Right forelimb (tissue), 1 donor: ENCODE data around the gene GPRIN3.

Experiments
- DNase-seq: peaks from one replicate; pipeline ENCODE4 v3.0.0-alpha.2; 2018

Gene GPRIN3

DNA sequence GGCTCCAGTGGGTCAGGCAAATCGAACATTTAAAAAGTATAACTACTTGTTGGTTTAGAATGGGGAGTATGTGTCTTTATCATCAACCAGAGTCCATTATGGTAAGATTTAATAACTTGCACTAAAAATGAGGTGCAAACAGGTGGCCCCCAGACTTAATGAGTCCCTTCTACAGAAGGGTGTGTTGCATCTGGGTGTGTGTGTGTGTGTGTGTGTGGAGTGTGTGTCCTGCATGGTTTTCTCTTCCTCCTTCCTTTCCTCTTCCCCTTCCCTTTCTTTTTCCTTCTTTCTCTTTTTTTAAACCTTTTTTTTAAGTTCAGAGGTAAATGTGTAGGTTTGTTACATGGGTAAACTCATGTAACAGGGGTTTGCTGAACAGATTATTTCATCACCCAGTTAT lies 53.7 kb downstream of the GPRIN3 start:
- DNase-seq, result no peak

DNA sequence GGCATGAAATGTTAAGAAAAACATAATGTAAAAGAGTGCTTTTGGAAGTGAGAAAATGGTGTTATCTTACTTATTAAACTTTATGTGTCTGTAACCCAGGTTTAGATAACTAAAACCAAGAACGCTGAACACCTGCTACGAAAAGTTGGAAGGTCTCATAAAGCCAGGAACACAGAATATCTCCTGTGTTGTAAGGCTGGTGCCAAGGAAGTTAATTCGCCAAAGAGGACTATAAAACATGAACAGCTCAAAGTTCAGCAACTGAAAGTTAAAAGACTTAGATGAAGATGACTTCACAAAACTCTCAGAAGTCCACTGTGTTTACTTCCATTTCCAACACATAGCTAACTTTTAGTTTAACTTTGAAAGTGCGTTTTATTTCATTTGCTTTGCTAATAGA lies 54.3 kb downstream of the GPRIN3 start:
- no peak for DNase-seq

DNA sequence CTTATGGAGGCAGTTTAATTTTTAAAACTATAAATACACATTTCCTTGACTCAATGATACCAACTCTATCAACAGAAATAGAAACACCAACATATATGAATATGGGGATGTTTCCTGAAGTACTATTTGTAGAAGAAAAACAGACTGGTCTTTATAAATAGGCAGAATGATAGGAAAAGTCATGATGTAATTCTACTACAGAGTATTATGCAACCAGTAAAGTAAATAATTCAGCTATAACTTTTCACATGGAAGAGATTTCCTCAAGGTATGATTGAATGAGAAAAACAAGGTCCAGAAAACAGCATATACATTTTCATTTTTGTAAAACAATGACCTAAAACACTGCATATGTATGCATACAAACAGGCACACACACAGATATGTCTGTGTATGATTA lies 56.2 kb downstream of the GPRIN3 start:
- DNase-seq, result no peak

DNA sequence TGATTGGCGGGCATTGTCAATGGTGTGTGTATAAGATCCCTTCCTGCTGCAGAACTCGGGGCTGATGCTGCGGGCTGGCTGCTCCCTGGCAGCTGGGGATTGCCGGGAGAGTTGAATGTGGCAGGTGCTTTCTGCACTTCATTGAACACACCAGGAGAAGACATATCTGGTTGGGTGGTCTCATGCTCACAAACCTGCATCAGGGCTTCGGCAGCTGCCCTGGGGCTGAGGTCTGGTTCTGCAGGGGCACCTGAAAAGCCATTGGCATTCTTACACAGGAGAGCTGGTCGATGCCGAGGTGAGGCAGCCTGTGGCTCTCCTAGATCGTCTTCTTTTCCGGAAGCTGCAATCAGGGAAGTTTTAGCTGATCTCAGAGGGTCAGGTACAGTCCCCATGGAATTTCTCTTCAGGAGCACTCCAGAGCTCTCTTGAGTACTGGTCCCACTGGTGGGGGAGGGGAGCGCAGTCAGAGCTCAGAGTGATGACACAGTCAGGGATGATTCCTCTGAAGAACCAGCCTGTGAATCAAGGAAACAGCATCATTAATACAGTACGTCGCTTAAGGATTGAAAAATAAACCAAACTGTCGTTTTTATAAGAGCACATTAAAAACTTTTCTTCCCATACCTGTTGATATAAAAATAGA lies 57.8 kb downstream of the GPRIN3 start:
- no peak for DNase-seq

DNA sequence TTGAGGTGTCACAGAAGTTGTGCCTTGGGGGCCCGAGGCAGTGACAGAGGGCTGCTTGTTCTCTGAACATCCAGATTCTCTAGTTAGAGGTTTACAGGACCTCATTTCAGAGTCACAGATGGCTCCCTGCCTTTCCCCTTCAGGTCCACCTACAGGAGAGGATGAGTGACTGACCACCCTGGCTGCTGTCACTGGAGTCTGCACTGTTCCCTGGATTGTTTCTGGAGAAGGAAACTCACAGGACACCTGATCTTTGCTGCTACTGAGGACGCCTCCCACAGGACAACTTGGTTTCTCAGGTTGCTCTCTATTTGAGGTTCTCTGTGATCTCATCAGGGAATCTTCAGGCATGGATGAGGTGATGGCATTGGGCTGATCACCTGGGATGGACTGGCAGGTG lies 58.3 kb downstream of the GPRIN3 start:
- no peak for DNase-seq

DNA sequence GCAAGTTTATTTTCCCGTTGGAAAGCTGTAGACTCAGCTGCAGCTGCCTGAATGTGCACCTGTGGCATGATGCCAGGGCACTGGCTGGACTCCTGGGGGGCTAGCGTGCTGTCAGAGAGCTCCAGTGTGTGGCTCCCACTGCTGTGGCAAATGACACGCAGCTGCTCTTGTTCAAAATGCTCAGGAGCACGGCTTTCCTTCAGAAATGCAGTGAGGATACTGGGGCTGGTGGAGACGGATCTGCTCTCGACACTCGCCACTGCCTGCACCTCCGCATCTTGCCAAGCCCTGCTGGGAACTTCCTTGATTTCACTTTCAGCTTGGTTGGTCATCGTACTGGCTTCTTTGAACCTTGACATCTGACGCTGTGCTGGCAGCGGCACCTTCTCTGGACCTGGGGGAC lies 58.7 kb downstream of the GPRIN3 start:
- no peak for DNase-seq

DNA sequence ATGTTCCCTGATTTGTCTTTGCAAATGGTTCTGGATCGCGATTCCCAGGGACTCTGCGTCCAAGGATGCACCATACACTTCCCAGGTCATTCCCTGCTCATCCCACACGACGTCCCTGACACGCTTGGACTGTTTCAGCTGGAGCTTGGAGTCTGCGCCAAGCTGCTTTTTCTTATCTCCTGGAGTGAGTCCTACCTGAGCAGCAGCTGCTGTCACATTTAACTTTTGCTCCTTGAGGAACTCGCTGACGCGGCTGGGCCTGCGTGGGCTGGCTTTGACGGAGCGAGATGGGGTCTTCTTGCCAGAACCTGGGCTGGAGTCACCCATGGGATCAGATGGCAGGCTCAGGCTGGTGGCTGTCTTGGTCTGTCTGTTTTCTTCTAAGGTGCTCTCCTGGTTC lies 59.6 kb downstream of the GPRIN3 start:
- no peak for DNase-seq

DNA sequence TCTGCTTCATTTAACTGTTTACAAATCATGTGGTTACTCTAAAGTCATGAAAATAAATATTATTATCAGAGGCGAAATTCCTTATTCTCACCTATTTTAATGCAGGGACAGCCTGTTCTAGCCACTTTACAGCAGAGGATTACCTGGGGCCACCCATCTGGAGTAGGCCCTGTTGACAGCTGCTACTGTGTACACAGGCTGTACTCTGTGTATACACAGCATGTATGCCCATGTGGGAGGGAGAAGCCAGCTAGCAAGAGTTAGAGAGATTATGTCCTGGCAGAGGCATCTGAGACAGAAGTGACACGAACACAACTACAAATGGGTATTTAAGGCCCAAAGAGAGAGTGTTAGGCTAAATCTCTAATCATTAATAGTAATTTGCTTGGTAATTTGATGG lies 62.1 kb downstream of the GPRIN3 start:
- DNase-seq, result no peak

DNA sequence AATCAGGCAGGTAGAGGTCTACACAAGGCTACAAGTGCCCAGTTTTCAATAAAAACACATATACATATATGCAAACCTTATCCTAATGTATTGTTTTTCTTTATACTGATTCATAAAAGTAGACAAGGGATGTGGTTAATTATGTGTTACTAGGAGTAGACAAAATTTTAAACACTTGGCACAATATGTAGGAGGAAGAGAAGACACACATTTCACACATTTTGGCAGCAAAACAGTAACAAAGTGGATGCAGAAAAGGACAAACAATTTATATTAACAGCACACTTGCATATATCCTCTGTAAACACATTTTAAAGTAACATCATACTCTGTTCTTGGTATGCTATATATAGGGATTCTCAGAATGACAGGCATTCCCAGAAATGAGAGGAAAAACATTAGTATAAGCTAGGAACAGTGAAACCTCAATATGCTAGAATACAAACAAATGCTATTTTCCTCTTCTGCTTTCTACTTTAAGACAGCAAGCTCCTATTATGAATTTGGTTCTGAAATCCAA lies 63.8 kb downstream of the GPRIN3 start:
- DNase-seq, result no peak

DNA sequence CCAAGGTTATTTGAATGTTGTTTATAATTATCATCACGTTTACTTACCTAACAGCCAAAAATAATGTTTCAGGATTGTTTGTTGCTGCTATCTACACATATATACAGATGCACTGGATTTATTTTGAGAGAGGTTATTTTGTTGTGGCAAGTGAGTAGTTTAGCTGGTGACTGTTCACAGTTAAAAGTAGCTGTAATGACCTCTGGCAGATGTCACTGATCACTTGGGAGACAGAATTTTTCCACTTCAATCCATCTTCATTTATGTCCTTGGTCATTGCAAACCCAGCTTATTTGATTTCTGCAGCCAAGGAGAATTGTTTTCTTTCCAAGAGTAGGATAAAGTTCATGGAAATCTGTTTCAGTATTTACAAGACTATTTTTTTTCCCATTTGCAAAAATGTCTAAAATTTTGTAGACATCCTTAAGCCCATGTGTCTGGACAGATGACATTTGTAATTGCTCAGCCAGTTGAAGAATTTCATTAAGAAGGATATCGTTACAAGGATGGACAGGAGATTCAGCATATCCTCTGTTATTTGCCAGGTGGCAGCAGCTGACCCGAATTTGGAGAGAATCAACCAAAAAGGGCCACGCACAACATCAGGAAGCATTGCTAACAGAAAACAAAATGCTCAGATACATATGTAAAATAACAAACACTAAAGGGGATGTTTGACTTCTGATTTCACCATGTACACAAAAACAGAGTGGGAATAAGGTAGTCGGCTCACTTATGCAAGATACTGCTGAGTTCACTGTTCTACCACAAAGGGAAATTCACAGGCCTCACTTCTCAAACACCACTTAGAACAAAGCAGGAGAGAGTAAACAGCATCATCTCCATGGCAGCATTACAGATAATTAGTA lies 64.5 kb downstream of the GPRIN3 start:
- no peak for DNase-seq

DNA sequence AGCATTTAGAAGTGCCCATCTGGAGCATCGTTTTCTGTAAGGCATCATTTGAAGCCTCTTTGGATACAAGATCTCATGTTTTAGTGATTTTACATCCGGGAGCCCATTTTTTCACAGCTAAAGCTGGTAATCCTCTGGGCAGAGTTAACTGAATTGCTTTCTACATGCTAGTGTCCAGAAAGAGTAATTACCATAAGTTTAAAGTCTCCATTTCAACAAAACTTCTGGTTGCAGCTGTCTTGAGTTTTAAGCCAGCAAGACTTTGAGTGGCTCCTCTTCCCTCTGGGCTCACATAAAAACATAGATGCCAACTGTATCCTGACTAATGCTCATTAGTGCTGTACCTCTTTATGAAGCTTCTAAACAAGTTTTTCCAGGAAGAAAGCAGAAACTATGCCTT lies 65.4 kb downstream of the GPRIN3 start:
- no peak for DNase-seq

DNA sequence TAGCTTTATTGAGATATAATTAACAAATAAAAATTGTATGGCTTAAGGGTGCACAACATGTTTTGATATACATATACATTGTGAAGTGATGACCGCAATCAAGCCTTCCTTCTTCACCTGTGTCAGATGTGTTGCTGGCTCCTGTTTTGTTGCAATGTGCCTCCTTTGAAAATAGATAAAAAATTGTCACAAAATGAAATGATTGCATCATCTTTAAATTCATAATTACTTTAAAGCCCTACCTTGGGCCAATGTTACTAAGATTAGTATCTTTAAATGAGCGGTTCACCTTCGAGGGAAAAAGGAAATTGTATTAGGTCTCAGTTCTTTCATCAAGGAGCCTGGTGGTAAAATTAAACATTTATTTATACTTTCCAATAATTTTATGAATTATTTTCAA lies 77.3 kb downstream of the GPRIN3 start:
- no peak for DNase-seq

DNA sequence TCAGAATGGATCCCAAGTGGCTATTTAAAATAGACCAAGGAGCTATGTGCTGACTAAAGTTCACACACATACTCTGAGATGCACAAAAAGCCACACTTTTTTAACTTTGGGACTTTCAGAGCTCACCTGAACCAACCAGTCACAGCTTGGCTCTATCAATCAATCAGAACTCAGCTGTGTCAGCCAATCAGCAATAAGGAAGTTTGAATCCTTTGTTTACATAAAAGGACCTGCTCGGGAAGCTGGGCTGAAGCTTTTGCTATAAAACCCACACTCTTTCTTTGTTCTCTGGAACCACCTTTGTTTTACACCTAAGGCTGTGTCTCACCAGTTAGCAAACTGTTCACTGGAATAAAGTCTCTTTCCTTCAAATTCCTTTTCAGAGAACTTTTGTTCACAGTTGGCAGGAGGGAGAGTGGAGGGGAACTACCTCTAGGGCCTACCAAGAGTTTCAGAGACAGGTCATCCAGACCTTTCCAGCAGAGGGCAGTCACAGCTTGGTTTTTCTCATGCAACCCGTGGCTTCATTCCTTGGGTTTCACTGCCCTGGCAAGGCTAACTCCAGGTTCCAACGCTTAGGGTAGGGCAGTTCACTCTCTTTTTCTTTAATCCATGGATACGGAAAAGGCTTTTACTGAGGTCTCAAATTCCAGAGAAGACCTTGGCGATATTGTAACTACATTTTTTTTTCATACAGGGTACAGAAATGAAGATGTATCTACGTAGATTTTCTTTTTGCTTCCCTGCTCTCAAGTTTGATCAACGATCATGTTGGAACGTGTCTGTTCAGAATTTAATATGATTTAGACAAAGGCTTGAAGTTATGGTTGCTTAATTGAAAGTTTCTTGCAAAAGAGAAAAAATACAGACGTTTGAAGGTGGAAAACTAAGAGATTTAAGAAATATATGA lies 80.7 kb downstream of the GPRIN3 start:
- DNase-seq, result peak; percentile 84

DNA sequence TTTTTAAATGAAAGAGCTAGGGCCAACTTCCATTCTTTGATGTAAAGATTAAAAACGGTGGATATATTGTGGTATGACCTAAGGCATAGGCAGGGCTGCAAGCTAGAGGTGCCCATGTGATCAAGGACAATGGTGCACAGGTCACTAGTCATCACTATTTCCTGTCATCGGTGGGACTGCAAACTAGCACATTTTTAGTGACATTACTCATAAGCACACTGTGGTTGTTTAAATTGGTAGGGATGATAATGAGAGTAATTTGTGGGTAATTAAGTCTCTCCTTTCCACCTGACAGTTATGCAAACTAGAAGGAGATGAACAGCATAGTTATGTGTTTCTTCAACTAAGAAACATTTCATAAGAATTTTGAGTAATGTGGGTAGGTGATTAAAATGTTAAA lies 85.4 kb downstream of the GPRIN3 start:
- no peak for DNase-seq

DNA sequence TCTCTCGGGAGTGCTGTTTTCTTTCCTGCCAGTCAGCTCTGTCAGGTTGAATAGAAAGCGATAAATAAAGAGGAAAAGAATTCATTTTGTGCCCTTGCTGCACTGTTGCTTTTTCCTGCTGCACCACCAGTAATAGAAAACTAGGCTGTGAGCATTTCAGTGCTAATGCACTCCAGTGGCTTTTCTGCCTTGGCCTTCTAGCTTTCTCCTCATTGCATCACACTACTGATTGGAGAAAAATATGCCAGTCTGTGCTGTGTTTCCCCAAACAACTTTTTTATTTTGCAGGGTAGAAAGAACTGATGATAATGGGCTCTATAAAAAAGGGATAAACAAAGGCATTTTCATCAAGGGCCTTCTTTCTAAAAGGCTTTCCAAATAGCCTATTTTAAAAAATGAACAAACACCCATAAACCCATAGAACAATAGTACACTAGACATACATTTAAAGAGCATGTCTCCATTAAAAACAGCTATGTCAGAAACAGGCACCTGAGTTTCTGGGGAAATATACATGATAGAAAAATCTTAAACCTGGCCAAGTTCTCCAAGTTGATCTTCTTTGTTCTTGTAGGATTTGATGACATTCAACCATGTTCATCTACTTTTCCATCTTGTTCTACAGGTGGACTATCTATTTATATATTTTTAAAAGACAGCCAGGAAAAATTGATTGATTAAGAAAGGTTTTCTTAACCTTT lies 86.3 kb downstream of the GPRIN3 start:
- no peak for DNase-seq

DNA sequence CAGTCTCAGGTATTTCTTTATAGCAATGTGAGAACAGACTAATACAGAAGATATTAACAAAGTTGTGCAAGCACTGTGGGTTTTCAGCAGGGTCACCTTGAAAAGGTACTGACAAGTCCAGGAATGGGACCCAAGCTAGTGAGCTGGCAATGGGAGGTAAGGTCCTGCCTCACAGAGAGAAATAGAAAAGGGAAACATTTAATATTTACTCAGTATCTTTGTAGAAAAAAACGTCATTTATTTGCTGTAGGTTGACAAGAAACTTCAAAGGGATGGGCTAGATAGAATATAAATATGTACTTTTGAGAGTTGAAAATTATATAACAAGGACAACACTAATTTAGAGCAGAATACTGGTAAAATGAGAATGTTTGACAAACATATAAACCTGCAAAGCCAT lies 89.0 kb downstream of the GPRIN3 start:
- DNase-seq, result no peak

DNA sequence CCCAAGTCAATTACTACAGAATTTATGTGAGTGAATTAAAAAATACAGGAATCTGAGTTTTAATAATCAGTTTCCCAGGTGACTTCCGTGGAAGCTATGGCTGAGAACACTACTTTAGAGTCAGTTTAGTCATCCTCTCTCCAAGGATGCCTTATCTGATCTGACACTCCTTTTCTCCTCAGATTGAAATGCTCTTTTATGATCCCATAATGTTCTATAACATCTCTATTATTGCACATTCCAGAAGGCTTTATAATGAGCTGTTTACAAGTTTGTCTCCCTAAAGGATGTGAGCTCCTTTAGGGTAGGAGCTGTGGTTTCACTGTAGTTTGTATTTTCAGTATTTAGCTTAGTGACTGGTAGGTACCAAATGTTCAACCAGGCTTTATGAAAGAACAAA lies 90.0 kb downstream of the GPRIN3 start:
- DNase-seq, result no peak

DNA sequence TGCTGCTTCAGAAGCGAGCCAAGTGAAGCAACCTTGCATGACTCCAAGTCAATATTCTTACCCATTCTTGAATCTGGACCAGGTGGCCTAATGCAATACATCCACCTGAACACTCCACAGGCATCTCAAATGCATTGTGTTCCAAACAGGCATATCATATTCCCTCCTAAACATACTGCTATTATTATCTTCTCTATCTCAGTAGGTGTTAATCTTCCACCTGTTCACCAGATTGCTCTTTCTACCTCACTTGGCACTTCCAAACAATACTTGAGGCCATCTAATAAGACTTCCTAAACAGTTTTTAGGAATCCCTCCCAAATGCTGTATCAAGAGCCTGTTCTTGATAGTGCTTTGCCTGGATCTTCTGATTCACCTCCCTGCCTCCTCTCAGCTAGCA lies 90.7 kb downstream of the GPRIN3 start:
- no peak for DNase-seq

DNA sequence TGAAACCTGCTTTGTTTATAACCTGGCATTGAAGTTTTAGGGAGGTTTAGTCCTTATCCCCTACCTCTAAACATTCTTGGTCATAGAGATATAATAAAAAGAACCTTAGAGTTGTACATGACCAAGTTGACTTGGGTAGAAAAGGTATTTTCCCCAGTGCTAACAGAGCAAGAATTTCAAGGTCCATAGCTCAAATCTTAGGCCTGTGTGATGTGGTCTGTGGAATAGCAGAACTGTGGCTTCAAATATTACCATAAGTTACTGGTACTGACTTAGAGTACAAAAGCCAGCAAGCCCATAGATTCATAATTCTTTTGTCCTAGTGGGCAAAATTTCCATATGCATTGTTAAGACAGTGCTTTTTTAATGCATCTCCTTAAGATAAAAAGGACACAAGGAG lies 91.2 kb downstream of the GPRIN3 start:
- DNase-seq, result no peak

DNA sequence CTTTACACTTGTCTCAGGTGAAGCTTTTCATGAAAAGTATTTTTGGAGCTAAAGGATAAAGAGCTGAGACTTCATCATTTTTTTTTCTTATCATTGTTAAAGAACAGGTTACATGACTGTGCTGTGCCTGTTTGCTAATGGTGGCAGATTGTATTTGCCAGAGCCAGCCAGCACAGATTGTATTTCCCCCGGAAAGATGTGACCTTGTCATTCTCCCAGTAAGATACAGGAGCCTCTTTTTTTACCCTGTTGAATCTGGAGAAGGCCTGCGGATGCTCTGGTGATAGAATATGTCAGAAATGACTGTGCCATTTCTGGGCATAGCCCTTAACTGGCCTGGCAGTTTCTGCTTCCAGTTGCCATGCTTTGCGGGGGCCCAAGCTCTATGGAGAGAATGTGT lies 91.9 kb downstream of the GPRIN3 start:
- no peak for DNase-seq

DNA sequence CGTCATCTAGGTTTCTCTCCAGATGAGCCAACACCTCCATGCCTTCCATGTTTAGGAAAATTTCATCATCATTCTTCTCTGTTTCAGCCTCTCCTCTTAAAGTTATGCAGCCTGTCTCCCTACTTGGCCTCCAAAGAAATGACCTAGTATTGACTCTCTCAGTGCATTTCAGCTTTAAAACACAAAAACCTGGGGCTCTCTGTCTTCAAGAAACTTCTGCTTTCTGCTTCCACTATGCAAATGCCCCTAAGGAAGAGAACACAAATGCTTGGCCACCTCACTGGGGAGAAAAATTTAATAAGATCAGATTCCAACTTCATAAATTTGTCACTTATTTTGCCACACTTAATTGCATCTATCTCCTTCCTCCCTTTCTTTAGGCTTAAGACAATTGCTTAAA lies 93.3 kb downstream of the GPRIN3 start:
- DNase-seq, result no peak

DNA sequence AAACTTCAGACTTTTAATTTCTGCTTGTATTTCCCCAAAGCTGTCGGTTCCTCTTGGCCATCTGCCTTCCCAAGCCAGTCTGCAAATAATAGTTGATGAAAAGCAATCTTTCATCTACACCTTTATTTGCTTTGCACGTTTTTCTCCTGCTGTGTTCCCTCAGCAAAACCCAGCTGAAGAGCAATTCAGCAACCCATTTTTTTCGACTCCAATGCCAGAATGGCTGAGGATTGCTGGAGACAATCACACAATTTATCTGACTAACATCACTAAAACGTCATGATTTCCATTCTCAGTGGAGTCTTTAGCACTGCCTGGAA lies 94.3 kb downstream of the GPRIN3 start:
- no peak for DNase-seq
